Stimulated activated CD8-positive, alpha-beta memory T cell treated with anti-CD3 and anti-CD28 coated beads, Interleukin-15, amount 100 ng/mL, for 24 hours (primary cell): ENCODE results near the gene UNC50.
"Not testable (repeated sequence)": the region's sequence is repeated elsewhere in the genome, so short reads cannot be mapped to it uniquely, and the experiment has no call there.

Experiments
- DNase-seq: peaks from one replicate; pipeline ENCODE4 v3.0.0-alpha.2; 2020; ENCODE audit warnings: low read depth

The UNC50 gene

GRCh38 chr2:98576666-98577312 lies 31.6 kb upstream of the UNC50 start:
- DNase-seq: no peak

- DNase-seq: no peak
These were observed 31.1 kb upstream of the UNC50 start for GRCh38 chr2:98577313-98577712.

GRCh38 chr2:98578231-98578630 lies 30.2 kb upstream of the UNC50 start:
- no peak for DNase-seq

- DNase-seq: no peak
These were observed 28.5 kb upstream of the UNC50 start for GRCh38 chr2:98579926-98580325.

GRCh38 chr2:98580656-98581284 lies 27.6 kb upstream of the UNC50 start:
- DNase-seq: no peak

GRCh38 chr2:98582523-98582922 lies 25.9 kb upstream of the UNC50 start:
- no peak for DNase-seq

GRCh38 chr2:98583276-98583675 lies 25.1 kb upstream of the UNC50 start:
- DNase-seq: no peak

- DNase-seq: no peak
These were observed 24.4 kb upstream of the UNC50 start for GRCh38 chr2:98583816-98584618.

- DNase-seq: no peak
These were observed 23.0 kb upstream of the UNC50 start for GRCh38 chr2:98585386-98585785.

GRCh38 chr2:98586551-98587140 lies 21.7 kb upstream of the UNC50 start:
- DNase-seq: no peak

GRCh38 chr2:98588880-98589431 lies 19.4 kb upstream of the UNC50 start:
- no peak for DNase-seq

- no peak for DNase-seq
These were observed 18.9 kb upstream of the UNC50 start for GRCh38 chr2:98589489-98589888.

- no peak for DNase-seq
These were observed 15.8 kb upstream of the UNC50 start for GRCh38 chr2:98592565-98592964.

GRCh38 chr2:98594665-98595064 lies 13.7 kb upstream of the UNC50 start:
- DNase-seq: not testable (repeated sequence)

- no peak for DNase-seq
These were observed 9.5 kb upstream of the UNC50 start for GRCh38 chr2:98598781-98599428.

- no peak for DNase-seq
These were observed 6.8 kb upstream of the UNC50 start for GRCh38 chr2:98601532-98602132.

GRCh38 chr2:98604547-98604946 lies 3.8 kb upstream of the UNC50 start:
- no peak for DNase-seq

GRCh38 chr2:98605076-98605475 lies 3.3 kb upstream of the UNC50 start:
- no peak for DNase-seq

GRCh38 chr2:98606431-98606830 lies 2.0 kb upstream of the UNC50 start:
- DNase-seq: no peak

GRCh38 chr2:98607104-98607503 lies 1.3 kb upstream of the UNC50 start:
- no peak for DNase-seq

GRCh38 chr2:98607741-98608115 lies 661 bp upstream of the UNC50 start:
- DNase-seq: no peak
